ENCODE measurements around the gene IGSF8.

- no peak for TF ChIP-seq CTCF (IDR thresholded peaks at IDR 0.05; ENCODE audit: control extremely low read depth in 1 of 3, insufficient read depth in 1 of 3, low read depth in 1 of 3, low read length in 3 of 3)
- TF ChIP-seq EZH2 (IDR thresholded peaks at IDR 0.05; ENCODE audit: low read depth, low read length, severe bottlenecking) = no peak
- TF ChIP-seq EGR1 (IDR thresholded peaks at IDR 0.05; ENCODE audit: borderline replicate concordance, low read depth, low read length) = no peak
- TF ChIP-seq FOSL1 (IDR thresholded peaks at IDR 0.05; ENCODE audit: insufficient read depth, low read depth, low read length) = no peak
- TF ChIP-seq POLR2AphosphoS5 (IDR thresholded peaks at IDR 0.05; ENCODE audit: low read depth, low read length) = no peak; the same call in 1 of the 2 replicates
Measured at GRCh38 chr1:160090760-160091159, 7.7 kb downstream of the IGSF8 start.

Measured in H1 (cell line).